ENCODE measurements around the gene MORC4.
A peak's percentile ranks its signal among the peaks of the same experiment; 100 is the strongest.
"Not testable (repeated sequence)": the region's sequence is repeated elsewhere in the genome, so short reads cannot be mapped to it uniquely, and the experiment has no call there.

MORC4 gene

DNA sequence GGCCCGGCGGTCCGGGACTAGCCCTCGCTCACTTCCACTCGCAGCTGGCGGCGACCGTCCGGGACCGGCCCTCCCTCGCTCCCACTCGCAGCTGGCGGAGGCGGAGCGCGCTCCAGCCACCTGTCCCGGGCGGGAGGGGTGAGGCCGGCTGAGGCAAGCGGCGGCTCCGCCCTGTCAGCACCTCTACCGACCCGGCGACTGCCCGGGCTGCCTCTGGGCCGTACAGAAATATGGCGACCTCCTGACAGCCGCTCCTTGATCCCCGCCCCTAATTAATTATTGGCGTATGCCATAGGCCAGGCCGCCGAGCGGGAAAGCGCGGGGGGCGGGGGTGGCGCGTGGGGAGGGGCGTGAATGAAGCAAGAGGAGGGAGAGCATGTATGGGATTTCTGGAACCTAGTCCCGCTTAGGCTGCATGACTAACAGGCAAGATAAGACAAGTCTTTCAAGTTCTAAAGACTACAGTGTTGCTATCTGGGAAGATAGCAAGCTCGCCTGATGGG, at the start of gene MORC4:
Gene MORC4 (minus strand): TSS at position 200 of the 503 bp plus-strand sequence. CDS start 243 bp downstream, outside the sequence.
- DNase-seq (ENCODE audit: low read depth): peak; percentile 20

DNA sequence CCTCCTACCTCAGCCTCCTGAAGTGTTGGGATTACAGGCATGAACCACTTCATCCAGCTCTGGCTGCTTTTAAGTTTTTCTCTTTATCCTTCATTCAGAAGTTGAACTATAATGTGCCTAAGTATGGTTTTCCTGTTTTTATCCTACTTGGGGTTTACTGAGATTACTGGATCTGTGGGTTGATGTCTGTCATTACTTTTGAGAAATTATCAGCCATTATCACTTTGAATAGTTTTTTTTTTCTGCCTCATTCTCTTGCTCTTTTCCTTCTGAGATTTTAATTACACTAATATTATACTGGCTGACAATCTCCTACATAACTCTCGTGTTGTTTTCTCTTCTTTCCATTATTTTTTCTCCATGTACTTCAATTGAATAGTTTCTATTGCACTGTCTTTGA, 47.6 kb upstream of the MORC4 start:
- DNase-seq (ENCODE audit: low read depth): no peak

DNA sequence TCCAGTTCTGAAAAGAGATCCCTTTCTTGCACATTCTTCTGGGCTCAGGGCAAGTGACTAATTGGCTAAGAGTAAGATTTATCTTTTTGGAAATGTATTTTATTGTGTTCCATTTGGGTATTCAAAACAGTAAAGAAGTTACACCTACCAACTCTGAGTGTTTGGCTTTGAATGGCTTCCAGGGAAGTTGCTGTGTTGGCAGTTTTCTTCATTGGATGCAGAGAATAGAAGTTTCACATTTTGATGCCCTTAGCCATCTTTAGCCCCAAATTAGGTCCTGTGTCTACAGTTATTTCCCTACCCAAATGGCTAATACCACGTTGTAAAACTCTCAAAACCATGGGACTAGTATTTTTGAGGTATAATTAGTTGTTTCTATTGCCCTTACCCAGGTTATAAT, 29.7 kb upstream of the MORC4 start:
- no peak for DNase-seq (ENCODE audit: low read depth)

GRCh38 chrX:107025545-107025944, 25.5 kb upstream of the MORC4 start:
- no peak for DNase-seq (ENCODE audit: low read depth)

- DNase-seq (ENCODE audit: low read depth): no peak
These were observed 14.9 kb upstream of the MORC4 start for GRCh38 chrX:107014936-107015335.

GRCh38 chrX:107008034-107008433, 8.0 kb upstream of the MORC4 start:
- DNase-seq (ENCODE audit: low read depth): no peak

- DNase-seq (ENCODE audit: low read depth): peak; percentile 8
These were observed 723 bp downstream of the MORC4 start for GRCh38 chrX:106999002-106999975.

DNA sequence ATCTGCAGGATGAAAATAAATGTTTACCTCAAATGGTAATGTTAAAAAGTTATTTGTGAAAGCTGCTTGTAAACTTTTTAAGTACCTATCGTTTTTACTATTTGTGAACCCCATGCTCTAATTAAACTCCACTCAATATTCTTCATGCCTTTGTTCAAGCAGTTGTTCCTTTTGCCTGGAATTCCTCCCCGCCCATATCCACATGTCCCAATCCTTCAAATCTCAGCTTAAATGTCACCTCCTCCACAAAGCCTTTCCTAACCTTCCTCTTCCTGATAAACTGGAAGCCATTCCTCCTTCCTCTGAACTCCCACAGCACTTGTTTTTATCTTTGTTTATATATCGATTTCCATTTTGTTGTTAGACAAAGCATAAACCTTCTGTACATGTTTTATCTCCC, 2.4 kb downstream of the MORC4 start:
- no peak for DNase-seq (ENCODE audit: low read depth)

DNA sequence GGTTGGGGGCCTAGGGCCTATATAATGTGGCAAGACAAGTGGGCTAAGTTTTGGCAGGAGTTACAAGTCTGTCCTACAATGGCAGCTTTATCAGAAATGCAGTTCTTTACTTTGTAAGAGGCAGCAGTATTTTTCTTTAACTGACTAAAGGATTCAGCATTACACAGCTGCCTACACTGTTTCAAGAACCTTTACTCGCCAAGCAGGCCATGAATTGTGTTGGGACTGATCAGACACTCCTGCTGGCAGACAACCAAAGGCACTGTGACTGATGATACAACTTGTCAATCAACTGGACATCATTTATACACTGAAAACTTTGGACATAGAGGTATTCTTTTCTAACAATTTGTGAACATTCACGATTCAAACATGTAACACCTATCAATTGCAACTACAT, 4.3 kb downstream of the MORC4 start:
- DNase-seq (ENCODE audit: low read depth): no peak

GRCh38 chrX:106987488-106987887, 12.5 kb downstream of the MORC4 start:
- no peak for DNase-seq (ENCODE audit: low read depth)

GRCh38 chrX:106980952-106981626, 18.9 kb downstream of the MORC4 start:
- DNase-seq (ENCODE audit: low read depth): no peak

DNA sequence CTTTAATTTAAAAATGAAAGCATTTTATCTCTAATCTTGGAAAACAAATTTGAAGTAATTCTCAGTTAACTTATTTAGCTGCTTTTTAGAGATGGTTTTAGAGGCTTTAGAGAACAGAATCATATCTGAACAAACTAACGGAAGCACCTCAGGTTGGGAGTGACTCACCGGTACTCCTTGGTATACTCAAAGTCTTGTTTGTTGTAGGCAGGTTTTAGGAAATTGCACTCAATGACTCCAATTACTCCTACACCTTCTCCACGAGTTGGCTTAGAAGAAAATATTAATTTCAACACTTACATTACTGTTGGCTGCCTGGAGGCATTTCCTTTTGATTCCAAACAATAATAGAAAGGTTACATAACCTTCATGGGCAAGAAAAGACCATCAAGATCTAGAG, 23.6 kb downstream of the MORC4 start:
- no peak for DNase-seq (ENCODE audit: low read depth)

GRCh38 chrX:106973433-106974149, 26.4 kb downstream of the MORC4 start:
- no peak for DNase-seq (ENCODE audit: low read depth)

- DNase-seq (ENCODE audit: low read depth): no peak
These were observed 27.1 kb downstream of the MORC4 start for GRCh38 chrX:106972896-106973295.

DNA sequence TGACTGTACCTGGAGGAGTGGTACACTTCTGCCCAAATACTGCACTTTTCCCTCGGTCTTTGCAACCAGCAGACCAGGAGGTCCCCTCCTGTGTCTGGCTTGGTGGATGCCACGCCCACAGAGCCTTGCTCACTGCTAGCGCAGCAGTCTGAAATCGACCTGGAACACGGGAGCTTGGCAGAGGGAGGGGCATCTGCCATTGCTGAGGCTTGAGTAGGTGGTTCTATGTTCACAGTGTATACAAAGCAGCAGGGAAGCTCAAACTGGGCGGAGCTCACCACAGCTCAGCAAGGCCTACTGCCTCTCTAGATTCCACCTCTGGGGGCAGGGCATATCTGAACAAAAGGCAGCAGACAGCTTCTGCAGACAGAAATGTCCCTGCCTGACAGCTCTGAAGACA, 33.5 kb downstream of the MORC4 start:
- DNase-seq (ENCODE audit: low read depth): not testable (repeated sequence)

GRCh38 chrX:106964290-106964689, 35.7 kb downstream of the MORC4 start:
- DNase-seq (ENCODE audit: low read depth): no peak

- no peak for DNase-seq (ENCODE audit: low read depth)
These were observed 36.9 kb downstream of the MORC4 start for GRCh38 chrX:106963111-106963510.

DNA sequence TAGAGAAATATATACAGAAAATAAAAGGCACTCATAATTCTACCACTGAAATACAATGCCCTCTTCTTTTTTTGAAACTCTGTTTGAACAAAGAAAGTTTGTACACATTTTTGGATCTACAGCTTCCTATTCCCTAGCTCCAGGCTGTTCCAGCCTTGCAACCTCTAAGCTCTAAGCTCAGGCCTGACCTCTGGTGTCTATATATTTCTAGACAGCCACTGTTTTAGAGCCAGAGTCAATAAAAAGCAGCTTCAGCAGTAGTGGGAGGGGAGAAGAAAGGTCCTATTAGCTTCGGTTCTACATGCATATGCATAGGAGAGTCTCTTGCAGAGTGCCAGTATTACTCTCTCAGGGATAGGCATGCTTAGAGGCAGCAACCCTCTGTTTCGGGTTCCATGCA, 40.1 kb downstream of the MORC4 start:
- no peak for DNase-seq (ENCODE audit: low read depth)

- no peak for DNase-seq (ENCODE audit: low read depth)
These were observed 42.2 kb downstream of the MORC4 start for GRCh38 chrX:106957856-106958255.

DNA sequence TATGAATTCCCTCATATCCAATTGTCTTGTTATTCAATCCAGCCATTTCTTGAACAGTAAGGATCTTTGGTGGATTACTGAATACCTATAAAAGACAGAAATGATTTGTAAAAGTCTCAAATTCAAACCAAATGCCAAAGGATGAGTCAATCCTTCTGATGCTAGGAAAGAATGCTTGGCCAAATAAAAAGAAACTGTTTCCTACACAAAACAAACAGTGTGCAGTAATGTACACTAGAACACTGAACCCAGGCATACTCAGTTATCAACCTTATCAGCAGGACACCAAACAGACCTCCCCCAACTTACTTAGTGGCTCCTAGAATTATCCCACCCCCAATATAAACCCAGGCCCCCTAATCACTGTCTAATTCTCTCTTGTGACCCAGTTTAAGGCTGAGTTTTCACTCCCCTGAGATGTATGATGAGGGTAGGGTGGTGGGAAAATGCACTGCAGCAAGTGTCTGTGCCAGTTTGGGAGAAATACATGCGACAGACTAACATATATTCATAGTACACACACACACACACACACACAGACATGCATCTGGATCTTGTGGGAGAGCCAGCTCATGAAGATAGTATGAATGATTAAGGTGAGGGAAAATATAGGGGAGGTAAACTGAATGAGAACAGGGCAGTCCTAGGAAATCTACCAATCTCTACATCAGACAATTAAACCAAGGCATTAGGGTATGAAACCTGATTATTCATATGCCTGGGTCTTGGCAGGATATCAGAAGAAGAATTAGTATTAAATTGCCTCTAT, 44.8 kb downstream of the MORC4 start:
- no peak for DNase-seq (ENCODE audit: low read depth)

DNA sequence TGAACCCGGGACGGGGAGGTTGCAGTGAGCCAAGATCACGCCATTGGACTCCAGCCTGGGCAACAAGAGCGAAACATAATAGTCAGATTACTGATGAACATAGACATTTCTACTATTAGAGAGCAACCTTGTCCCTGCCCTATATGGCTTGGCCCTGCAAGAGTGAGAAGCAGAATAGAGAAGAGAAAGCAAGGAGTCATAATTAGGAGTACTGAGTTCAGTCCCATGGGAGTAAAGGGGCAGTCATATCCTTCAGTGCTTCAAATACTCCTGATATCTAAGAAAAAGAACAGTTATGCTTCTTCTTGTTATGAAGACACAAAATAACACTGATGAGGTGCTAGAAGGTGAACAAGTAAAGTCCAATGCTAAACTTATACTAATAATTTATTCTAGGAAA, 46.0 kb downstream of the MORC4 start:
- DNase-seq (ENCODE audit: low read depth): no peak

- no peak for DNase-seq (ENCODE audit: low read depth)
These were observed 47.0 kb downstream of the MORC4 start for GRCh38 chrX:106952988-106953387.
